Uterus (tissue), 2 donors: ENCODE results near the gene COL4A3.

Experiments
- CTCF ChIP-seq, 4 experiments: fragments of 200-600 bp in 2 of 4; fragments of 450-650 bp in 2 of 4; sonication (generic) in 2 of 4; IDR thresholded peaks; one replicate each; pipeline ENCODE4 v1.5.1; 2016 to 2019; ENCODE audit warnings: antibody characterized with exemption in 4 of 4, mild to moderate bottlenecking in 2 of 4, moderate library complexity in 1 of 4
- POLR2A ChIP-seq, 2 donors: fragments of 450-650 bp; IDR thresholded peaks; one replicate each; pipeline ENCODE4 v1.6.1; 2016; ENCODE audit warnings: antibody characterized with exemption in 2 of 2, mild to moderate bottlenecking in 1 of 2, moderate library complexity in 1 of 2

GRCh38 chr2:227257820-227258219 lies 93.4 kb downstream of the COL4A3 start:
- TF ChIP-seq CTCF (IDR thresholded peaks at IDR 0.05) (no peak), POLR2A (IDR thresholded peaks at IDR 0.05) (no peak)
